Measurements from ENCODE around the gene RAD51D.

GRCh38 chr17:35097776-35098175, 21.9 kb downstream of the RAD51D start:
- TF ChIP-seq CTCF (conservative IDR thresholded peaks at IDR 0.05 in 1 of 2, IDR thresholded peaks at IDR 0.05 in 1 of 2; ENCODE audit: low read depth in 1 of 2, low read length in 2 of 2) (no peak), EZH2 (IDR thresholded peaks at IDR 0.05; ENCODE audit: low read length, missing control alignments) (no peak)

All from fibroblast of lung (primary cell).